Activated naive CD4-positive, alpha-beta T cell treated with anti-CD3 and anti-CD28 coated beads for 36 hours (primary cell): ENCODE results near the gene CCDC70. TPM values are rescaled to one million over a fixed set of nuclear protein-coding genes. Genes with fewer than 3 reads are reported as not detected.

Source experiments
- CTCF ChIA-PET: fragments of 350-600 bp; sonication (Branson Sonifier 250); formaldehyde crosslinking; loops from one replicate; lab custom pipeline; 2021; ENCODE audit warnings: antibody characterized with exemption; lab: Charles Lee
- DNase-seq: peaks from one replicate; pipeline ENCODE4 v3.0.0-alpha.2; 2020
- H3K27ac Mint-ChIP-seq: one replicate; pipeline ENCODE4 v1.8.0; 2021; ENCODE audit warnings: mild to moderate bottlenecking, mixed read lengths
- H3K27me3 Mint-ChIP-seq: one replicate; pipeline ENCODE4 v1.8.0; 2021; ENCODE audit warnings: low read depth, mixed read lengths
- H3K36me3 Mint-ChIP-seq: one replicate; pipeline ENCODE4 v1.8.0; 2021; ENCODE audit warnings: low read depth, mixed read lengths
- H3K4me1 Mint-ChIP-seq: one replicate; pipeline ENCODE4 v1.8.0; 2021; ENCODE audit warnings: low read depth, mixed read lengths
- H3K4me3 Mint-ChIP-seq: one replicate; pipeline ENCODE4 v1.8.0; 2021; ENCODE audit warnings: mild to moderate bottlenecking, moderate library complexity, mixed read lengths
- H3K9me3 Mint-ChIP-seq: one replicate; pipeline ENCODE4 v1.8.0; 2021; ENCODE audit warnings: mixed read lengths
- intact Hi-C: fragments of 100-400 bp; cut with micrococcal nuclease; formaldehyde crosslinking; loops from one replicate; pipeline ENCODE4 v1.15.1; 2023
- total RNA-seq, 2 experiments: library from RNA; stranded (reverse); gene quantifications; one replicate each; pipeline ENCODE4 v1.2.3, GENCODE V29; 2021

CCDC70 gene
- total RNA-seq, 2 experiments from 2014 or later = not detected

DNA sequence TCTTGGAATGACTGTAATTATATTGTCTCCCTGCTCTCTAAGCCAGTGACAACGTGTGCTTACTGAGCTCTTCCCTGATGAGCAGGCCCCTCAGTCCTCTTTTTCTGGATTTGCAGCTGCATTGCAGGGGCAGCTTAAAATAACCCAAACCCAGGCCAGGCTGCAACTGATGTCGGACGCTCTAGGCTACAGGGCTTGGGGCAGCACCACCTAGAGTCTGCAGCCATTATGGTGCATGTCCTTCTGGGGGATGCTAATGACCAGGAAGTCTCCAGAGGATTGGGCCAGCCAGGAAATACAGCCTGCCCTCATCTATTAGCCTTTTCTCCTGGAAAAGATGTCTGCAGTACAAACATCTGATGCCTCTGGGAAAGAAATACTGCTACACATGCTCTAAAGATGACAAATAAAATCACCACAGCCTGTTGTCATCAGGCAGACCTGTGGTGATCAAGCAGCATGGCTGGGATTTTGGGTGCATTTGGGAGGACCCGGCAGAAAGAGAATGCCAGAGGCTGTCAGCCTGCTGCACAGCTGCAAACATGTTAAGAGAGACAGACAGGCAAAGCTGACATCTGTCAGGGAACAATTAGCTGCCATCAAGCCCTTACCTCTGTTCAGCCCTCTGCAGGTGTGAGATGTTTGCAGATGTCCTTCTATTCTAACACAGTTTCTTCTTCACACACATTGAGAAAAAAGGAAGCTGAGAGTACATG is 51.8 kb downstream of the CCDC70 start:
- DNase-seq = no peak
- Mint-ChIP-seq H3K4me3 (no peak overlapping the region), H3K4me1 (peaks cover 19% of the 10 kb centered on the region), H3K27me3 (peaks cover 6% of the 10 kb centered on the region), H3K9me3 (no peaks in the 10 kb centered on the region), H3K36me3 (no peaks in the 10 kb centered on the region), H3K27ac (no peak overlapping the region)
- intact Hi-C loops = no loop called here
- CTCF ChIA-PET = interaction anchor here (0.5 to 2.6 kb wide), 8 partner anchors 10 to 310 kb away, joined by 3 to 10 read pairs (median 4); partner anchors contain the start of gene TMEM272

DNA sequence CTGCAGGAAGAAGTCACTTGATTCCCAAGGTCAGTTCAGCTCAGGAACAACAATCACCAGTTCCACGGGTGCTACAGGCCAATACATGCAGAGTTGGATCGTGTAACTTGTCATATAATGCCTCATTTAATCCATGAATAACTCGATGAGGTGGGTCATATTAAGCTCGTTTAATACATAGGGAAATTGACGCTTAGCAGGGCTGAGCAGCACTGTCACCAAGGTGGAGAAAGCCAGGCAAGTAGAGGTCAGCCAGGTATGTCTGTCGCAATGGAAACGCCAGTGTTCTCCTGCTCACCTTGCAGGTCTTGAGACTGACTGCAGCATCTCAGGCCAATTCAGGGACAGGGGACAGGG is 52.3 kb downstream of the CCDC70 start:
- no peaks in the 10 kb centered on the region for H3K9me3 Mint-ChIP-seq
- peaks cover 14% of the 10 kb centered on the region for H3K4me1 Mint-ChIP-seq
- no peak overlapping the region for H3K27ac Mint-ChIP-seq
- CTCF ChIA-PET = interaction anchor here (0.6 to 2.6 kb wide), 6 partner anchors 10 to 309 kb away, joined by 3 to 10 read pairs (median 4); no protein-coding TSS in a partner anchor
- intact Hi-C loops = no loop called here
- peaks cover 6% of the 10 kb centered on the region for H3K27me3 Mint-ChIP-seq
- DNase-seq = no peak
- no peak overlapping the region for H3K4me3 Mint-ChIP-seq
- H3K36me3 Mint-ChIP-seq = no peaks in the 10 kb centered on the region

Other genes with a start within 250 kb of the CCDC70 start
- gene DHRS12, start 57.8 kb upstream of the CCDC70 start, total RNA-seq = 1 to 10 TPM; 4.1 to 4.9 TPM
- under 1 TPM; 0.41 to 0.42 TPM for gene TMEM272, start 16.8 kb upstream of the CCDC70 start, total RNA-seq
- under 1 TPM; 0.69 to 0.74 TPM for gene ATP7B, start 149.5 kb downstream of the CCDC70 start, total RNA-seq
- 10 to 100 TPM; 12.6 to 15.6 TPM for gene ALG11, start 150.4 kb downstream of the CCDC70 start, total RNA-seq
- gene UTP14C, start 162.7 kb downstream of the CCDC70 start, total RNA-seq = 1 to 10 TPM; 4.5 to 5.1 TPM